Glomerular endothelial cell (primary cell): ENCODE measurements around the gene RNASE1. TPM values are rescaled to one million over a fixed set of nuclear protein-coding genes. Genes with fewer than 3 reads are reported as not detected.

Experiments used
- DNase-seq: peaks from one replicate; pipeline ENCODE4 v3.0.0-alpha.2; 2011; ENCODE audit warnings: low read depth, low spot score; ENCODE audit errors: extremely low read depth
- total RNA-seq: library from RNA; depleted of rRNA; stranded (reverse); fragments of >200 nt; gene quantifications from 2 replicates; pipeline ENCODE4 v1.2.3, GENCODE V29; 2015

RNASE1 gene
- total RNA-seq, 1 donor from 2014 or later, result 387 TPM

DNA sequence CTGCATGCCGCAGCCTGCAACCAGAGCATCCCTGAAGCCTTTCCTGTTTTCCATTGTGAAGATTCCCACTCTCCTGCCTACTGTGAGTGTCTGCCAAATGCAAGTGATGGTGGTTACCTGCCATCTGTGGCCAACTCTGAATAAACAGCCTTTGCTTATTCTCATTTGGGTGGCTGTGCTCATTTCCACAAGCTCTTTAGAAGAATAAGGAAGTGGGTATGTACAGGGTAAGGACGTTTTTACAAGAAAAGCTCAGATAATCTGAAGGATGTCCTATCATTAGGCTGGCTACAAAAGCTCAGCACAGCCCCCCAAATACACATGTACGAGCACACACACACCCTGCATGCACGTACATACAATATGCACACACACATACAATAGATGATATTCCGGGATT is 7.3 kb upstream of the RNASE1 start:
- DNase-seq, result no peak

DNA sequence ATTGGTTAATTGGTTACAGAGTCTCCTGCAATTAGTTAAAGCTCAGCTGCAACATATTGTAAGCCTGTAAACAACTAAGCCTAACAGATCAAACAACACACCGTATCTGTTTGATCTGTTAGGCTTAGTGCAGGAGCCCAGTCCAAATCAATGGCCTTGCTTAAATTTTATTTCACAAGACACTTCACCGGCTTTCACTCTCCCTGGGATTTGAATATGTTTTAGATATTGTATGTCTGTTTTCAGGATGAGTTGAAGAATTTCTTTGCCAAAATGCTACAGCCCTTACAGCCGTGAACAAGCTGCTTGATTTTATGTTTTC is 5.5 kb upstream of the RNASE1 start:
- no peak for DNase-seq

DNA sequence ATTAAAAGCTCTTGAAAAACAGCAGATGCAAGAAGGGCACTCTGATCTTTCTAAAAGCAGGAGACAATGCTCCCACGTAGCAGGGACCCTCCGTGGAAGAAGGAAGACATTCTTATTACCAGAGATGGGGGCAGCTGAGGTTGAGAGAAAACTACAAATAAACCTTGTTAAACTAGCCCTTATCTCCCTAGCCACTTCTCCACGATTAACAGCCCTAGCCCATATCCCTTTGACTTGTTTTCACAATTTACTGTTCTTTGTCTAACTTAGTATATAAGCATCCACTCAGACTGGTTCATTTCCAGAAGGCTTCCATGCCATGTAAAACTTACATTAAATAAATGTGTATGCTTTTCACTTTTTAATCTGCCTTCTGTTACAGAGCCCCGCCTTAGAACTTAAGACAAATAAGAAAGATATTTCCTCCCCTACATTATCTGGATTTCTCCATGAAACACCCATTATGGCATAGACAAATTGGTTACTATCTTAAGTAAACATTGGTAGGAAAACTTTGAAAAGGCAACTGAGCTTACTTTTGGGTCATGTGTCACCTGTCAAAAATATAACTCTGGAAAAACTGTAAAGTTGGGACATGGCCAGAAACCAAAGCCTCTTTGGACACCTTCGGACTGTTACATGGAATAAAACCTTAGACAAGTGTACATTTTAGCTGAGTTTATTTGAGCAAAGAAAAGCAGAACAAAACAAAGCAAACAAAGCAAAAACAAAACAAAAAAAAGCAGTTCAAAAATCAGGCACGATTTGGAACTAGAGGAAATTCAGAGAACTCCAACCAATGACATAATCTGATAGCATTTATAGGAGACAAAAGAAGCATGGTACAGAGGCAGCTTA is 4.9 kb upstream of the RNASE1 start:
- DNase-seq, result no peak

DNA sequence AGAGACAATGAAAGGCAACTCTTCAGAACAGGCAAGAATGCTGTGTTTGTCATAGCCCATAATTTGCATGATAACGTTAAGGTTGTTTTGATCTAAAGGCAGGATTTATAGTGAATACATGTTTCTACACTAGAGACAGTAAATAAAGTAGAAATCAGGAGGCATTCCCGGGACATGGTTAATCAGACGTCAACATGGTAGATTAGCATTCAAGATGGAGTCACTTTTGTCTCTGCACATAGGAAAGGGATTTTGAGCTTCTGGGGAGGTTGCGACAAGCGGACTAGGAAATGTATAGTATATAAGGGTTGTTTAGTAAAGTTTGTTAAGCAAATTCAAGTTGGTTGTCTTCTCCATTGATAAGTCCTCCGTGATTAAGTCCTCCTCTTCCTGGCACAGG is 2.8 kb upstream of the RNASE1 start:
- no peak for DNase-seq

DNA sequence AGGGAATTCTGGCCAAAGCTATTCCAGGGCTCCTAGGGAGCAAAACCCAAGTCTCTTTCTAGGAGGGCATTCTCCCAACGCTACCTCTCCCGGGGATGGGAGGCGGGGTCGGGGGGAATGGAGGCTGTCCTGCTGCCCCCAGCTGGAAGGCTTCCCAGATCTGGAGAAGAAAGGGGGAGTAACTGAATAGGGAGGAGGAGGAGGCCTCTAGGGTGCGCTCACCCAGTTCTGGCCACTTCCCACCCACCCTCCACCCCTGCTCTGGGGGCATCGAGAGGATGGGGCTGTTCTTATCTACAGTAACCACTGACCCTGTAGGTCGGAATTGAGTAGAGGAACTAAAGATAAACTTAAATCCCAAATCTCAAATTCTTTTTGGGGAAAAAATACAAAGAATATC is 579 bp upstream of the RNASE1 start:
- DNase-seq, result no peak

DNA sequence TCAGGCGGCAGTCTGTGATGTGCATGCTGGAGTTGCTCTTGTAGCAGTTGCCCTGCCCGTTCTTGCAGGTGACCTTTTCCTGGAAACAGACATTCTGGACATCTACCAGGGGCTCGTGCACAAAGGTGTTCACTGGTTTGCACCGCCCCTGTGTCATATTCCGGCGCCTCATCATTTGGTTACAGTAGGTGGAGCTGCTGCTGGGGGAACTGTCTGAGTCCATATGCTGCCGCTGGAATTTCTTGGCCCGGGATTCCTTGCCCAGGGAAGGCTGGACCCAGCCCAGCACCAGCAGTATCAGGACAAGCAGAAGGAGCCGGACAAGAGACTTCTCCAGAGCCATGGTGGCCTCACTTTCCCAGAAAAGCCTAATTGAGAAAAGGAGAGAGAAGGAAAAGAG is 918 bp downstream of the RNASE1 start:
- DNase-seq, result no peak

DNA sequence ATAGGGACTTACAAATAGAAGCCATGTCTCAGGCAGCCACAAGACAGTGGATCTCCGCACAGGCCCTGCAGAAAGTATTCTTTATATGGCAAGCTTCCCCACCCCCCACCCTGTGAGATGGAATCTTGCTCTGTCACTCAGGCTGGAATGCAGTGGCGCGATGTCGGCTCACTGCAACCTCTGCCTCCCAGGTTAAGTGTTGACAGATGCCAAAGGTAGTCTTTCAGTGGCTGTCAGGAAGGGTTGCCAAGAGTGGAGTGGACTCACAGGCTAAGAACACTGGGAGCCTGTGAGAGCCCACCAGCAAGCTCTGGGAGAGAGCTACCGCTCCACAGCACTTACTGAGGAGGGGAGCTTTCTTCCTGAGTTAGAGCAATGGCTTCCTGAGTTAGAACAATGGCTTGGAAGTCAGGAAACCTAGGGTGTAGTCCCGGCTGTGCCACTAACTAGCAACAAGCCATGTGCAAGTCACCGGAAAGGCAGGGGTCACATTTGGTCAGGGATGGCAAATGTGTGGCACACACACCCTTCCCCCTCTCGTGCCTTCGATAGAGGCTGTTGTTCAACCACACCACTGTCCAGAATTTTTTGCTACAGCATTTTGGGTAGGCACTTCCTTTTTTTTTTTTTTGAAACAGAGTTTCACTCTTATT is 2.6 kb downstream of the RNASE1 start:
- no peak for DNase-seq

DNA sequence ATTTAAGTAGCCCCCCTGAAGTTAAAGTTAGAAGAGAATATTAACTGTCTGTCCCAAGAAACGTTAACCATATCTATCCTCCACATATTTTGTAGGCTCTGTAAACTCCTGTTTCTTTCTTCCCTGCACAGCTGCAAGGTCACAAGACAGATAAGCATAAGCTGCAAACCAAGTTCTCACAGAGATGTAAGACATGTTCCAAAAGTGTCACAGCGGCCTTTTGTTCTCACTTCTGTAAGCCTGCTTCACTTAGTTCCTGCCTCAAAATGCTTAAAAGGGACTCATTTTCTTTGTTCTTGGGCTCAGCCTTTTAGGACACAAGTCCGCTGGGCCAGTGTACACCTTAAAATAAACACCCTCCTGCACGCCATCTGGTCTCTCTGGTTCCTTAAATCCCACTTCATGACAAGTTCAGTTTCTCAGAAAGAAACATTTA is 3.2 kb downstream of the RNASE1 start:
- DNase-seq, result no peak

DNA sequence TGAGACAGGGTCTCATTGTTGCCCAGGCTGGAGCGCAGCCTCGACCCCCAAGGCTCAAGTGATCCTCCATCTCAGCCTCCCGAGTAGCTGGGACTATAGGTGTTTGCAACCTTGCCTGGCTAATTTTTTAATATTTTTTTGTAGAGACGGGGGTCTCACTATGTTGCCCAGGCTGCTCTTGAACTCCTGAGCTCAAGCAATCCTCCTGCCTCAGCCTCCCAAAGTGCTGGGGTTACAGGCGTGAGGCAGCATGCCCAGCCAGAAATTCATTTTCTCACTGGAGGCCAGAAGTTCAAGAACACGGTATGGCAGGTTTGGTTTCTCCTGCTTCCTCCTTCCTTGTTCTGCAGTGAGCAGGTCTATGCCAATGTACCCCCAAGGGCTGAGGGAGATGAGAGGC is 3.7 kb downstream of the RNASE1 start:
- no peak for DNase-seq

DNA sequence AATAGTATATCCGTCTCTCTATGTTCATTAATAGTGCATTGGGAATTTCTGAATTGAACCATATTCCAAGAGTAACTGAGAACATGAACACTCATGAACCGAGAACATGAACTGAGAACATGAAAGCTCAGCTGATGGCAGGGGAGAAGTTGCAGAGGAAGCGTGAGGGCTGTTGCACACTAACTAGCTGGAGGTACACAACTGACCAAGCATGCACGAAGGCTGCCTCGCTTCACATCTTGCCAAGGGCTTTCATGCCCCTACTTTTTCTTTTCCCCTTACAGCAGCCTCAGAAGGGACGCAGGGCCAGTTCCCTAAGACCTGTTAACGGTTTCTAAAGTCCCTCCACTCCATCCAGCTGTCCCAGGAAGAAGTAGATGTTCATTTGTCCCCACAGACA is 4.3 kb downstream of the RNASE1 start:
- no peak for DNase-seq

DNA sequence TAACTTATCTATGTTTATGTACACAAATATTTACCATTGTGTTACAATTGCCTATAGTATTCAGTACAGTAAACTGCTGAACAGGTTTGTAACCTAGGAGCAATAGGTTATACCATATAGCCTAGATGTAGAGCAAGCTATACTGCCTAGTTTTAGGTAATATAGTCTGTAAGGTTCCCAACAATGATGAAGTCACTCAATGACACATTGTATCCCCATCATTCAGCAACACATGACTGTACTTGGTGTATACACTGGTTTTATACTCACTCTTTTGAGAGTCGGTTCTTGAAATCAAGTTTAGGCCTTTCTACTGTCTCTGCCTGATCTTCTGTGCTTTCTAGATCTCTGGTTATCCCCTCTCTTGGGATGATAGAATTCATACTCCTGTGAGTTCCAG is 5.5 kb downstream of the RNASE1 start:
- no peak for DNase-seq

DNA sequence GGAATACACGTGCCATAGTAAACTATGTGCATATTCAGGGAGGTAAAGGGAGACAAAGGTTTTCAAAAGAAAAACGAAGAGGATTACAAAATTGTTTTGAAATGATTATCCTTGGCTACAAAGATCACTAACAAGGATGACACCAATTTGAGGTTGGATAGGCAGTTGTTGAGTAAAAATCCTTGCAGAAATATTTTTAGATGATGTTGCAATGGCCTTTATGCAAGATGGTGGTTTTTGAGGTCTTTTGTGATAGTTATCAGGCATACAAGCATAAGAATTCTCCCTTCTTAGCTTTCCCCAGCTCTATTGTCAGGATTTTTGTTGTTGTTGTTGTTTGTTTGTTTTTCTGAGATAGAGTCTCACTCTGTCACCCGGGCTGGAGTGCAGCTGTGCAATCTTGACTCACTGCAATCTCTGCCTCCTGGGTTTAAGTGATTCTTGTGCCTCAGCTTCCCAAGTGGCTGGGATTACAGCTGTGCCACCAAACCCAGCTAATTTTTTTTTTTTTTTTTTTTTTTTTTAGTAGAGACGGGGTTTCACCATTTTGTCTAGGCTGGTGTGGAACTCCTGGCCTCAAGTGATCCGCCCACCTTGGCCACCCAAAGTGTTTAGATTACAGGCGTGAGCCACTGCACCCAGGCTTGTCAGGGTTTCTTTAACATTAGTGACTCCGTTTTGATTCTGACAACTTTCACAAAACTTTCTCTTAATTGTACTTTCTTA is 7.8 kb downstream of the RNASE1 start:
- no peak for DNase-seq

DNA sequence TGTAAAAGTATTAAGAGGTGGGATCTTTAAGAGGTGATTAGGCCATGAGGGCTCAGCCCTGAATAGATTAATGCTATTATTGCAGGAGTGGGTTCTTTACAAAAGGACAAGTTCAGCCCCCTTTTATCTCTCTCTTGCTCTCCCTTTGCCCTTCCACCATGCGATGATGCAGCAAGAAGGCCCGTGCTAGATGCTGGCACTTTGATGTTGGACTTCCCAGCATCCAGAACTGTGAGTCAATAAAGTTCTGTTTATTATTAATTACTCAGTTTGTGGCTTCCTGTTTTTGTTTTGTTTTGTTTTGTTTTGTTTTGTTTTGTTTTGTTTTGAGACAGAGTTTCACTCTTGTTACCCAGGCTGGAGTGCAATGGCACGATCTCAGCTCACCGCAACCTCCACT is 10.1 kb downstream of the RNASE1 start:
- no peak for DNase-seq

DNA sequence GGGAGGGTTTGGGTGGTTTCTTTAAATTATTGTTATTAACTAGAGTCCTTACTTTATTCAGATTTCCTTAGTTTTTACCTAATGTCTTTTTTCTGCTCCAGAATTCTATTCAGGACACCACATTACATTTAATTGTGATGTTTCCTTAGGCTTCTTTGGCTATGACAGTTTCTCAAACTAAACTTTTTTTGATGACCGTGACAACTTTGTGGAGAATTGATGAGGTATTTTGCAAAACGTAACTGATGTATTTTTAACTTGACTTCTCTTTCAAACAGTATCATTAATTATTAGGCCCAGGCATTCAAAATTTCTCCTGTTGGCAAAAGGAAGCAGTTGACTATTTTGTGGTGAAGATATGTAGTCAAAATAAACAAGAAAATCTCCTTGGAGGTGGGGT is 11.0 kb downstream of the RNASE1 start:
- no peak for DNase-seq

DNA sequence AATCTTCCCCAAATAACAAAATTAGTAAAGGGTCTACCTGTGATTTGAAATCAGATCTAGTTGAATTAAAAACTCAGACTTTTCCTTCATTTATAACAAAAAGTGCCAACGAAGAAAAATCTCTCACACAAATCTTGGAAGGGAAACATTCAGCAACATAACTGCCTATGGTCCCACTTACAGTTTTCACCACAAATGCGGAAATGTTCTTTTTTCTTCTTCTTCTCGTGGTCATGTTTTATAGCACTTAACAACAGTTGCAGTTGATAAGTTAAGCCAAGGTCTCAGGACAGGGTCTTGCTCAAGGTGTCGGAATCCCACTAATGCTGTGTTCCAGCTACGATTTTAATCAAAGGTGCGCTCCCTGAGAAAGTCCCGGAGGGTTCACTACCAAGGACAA is 11.5 kb downstream of the RNASE1 start:
- no peak for DNase-seq

DNA sequence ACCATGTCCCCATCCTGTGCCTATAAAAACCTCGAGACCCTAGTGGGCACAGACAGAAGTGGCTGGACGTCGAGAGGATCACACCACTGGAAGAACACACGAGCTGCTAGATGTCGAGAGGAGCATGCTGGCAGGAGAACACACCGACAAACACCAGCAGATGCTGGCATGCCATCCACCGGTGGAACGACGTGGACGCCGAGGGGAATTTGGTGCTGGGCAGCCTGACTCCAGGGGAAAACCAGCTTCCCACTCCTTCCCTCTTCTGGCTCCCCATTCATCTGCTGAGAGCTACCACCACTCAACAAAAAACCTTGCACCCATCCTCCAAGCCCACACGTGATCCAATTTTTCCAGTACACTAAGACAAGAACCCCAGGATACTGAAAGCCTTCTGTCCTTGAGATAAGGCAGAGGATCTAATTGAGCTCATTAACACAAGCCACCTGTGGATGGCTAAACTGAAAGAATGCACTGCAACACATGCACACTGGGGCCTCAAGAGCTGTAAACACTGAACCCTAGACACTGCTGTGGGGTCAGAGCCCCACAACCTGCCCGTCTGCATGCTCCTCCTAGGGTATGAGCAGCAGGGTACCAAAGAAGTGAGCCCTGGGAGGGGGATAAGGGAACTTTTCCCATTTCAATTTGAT is 12.1 kb downstream of the RNASE1 start:
- no peak for DNase-seq

DNA sequence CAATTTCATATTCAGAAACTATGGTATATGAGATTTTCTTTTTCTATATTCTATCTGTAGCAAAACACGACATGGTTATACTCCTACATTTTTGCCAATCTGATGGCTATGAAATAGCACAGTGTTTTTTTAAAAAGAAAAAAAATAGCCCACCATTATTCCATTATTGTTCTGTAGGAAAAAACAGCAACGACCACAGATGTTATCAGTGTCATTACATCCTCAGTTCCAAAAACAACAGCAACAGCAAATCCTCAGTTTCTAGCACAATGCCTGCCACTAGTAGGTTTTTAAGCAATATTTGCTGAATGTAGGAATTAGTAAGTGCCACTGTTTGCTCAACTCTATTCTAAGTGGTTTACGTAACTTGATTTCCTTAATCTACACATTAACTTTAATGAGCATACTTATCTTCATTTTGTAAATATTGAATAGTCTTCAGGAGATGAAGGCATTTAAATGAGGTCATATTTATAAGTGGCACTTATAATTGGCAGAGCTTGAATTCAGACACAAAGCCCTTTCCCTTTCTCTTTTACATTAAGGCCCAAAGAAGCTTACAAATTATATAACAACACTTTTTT is 13.3 kb downstream of the RNASE1 start:
- no peak for DNase-seq

DNA sequence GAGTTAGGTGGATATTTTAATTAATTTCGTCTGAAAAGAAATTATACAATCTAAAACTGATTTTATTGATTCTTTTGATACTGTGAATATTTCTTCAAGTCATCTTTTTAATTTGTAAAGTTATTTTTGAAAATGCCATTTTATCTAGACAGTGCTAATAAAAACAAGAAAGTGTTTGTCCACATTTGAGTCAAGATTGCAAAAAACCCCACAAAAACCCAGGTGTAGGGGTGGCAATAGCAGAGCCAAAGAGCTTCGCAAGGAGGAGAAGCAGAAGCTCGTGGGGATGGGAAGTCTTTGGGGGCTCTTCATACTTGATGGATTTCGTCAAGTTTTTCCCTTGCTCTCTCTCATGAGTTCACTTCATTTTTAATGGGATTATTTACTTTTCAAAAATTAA is 15.6 kb downstream of the RNASE1 start:
- no peak for DNase-seq

DNA sequence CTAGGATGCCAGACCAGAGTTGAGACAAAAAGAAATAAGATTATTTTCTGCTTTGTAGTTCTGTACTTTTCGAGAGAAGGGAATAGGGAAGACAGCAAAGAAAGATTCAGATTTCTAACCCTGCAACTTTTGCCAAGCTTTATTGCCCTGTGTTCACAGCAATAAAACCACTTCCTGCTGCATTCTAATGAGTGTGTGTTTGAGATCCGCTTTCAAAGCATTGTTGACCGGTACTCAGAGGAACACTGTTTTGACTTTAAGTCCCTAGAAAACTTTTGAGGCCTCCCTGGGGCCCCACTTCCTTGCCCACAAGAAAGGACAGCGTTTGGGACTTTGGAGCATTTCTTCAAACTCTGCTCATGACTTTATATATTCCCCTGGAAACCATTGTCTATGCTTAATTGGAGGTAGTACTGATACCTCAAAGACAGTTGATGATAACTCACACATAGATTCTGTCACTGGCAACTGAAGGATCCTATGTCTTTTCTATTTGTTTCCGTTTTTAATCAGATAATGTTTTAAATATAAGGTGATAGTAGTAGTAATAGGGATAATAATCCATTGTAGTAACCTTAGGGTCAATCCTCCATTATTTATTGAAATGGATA is 20.3 kb downstream of the RNASE1 start:
- no peak for DNase-seq

DNA sequence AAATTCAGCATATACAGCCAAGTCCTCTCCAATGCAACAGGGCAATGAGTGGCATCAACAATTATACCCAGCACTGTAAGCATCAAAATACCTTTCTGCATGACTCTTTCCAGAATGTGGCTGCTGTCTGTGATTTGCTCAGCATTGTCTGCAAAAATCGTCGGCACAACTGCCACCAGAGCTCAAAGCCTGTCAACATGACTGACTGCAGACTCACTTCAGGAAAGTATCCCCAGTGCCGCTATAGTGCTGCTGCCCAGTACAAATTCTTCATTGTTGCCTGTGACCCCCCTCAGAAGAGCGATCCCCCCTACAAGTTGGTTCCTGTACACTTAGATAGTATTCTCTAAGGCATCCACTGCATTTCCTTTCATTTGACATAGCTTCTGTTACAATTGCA is 20.8 kb downstream of the RNASE1 start:
- no peak for DNase-seq

DNA sequence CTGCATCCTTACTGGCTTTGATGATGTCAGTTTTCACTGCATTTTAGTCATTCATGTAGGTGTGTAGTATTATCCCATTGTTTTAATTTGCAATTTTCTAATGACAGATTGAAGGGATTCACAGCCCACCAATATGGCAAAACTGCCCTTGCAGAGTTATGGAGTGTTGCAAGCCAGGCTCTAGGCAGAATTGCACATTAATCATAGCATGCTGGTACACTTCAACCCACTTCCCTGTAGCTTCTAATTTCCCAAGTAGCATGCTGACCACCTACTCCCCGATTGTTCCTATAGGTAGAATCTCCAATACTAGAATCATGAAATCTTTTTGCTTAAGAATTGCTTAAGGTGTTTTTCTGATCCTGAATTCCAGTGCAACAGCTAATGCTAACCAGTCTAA is 26.7 kb downstream of the RNASE1 start:
- DNase-seq, result no peak
